WTC11 (cell line): ENCODE measurements around the gene KAZN. TPM values are rescaled to one million over a fixed set of nuclear protein-coding genes. Genes with fewer than 3 reads are reported as not detected.

Source experiments
- ATAC-seq: fragments of 200-7000 bp; cut with Tn5 transposase; 2 replicates; pipeline ENCODE4 v1.10.0; 2021; ENCODE audit warnings: mild to moderate bottlenecking, moderate library complexity
- CTCF ChIA-PET: fragments of 300-600 bp; sonication (Branson Sonifier 250); formaldehyde crosslinking; loops from one replicate; lab custom pipeline; 2021; ENCODE audit warnings: antibody characterized with exemption; lab: Charles Lee
- POLR2A ChIA-PET: fragments of 350-600 bp; sonication (Branson Sonifier 250); formaldehyde crosslinking; loops from one replicate; lab custom pipeline; 2021; ENCODE audit warnings: antibody characterized with exemption; lab: Charles Lee
- DNase-seq: peaks from one replicate; pipeline ENCODE4 v3.0.0; 2021; ENCODE audit warnings: low spot score
- H3K27ac Mint-ChIP-seq: 2 replicates; pipeline ENCODE4 v1.8.0; 2021; ENCODE audit warnings: mixed read lengths
- H3K27me3 Mint-ChIP-seq: 2 replicates; pipeline ENCODE4 v1.8.0; 2021; ENCODE audit warnings: low read depth, mild to moderate bottlenecking, moderate library complexity, mixed read lengths
- H3K36me3 Mint-ChIP-seq: 2 replicates; pipeline ENCODE4 v1.8.0; 2021; ENCODE audit warnings: mixed read lengths
- H3K4me1 Mint-ChIP-seq: 2 replicates; pipeline ENCODE4 v1.8.0; 2022; ENCODE audit warnings: mixed read lengths
- H3K4me3 Mint-ChIP-seq: 2 replicates; pipeline ENCODE4 v1.8.0; 2021; ENCODE audit warnings: mild to moderate bottlenecking, moderate library complexity, mixed read lengths
- H3K9me3 Mint-ChIP-seq: 2 replicates; pipeline ENCODE4 v1.8.0; 2021; ENCODE audit warnings: mixed read lengths
- CBFB ChIP-seq: sonication (generic); formaldehyde crosslinking; IDR thresholded peaks from 2 replicates; pipeline ENCODE4 v1.8.1; 2022; ENCODE audit warnings: mild to moderate bottlenecking, low read depth, missing genetic modification reagents
- ETV6 ChIP-seq: sonication (generic); formaldehyde crosslinking; IDR thresholded peaks from 2 replicates; pipeline ENCODE4 v1.8.1; 2022; ENCODE audit warnings: mild to moderate bottlenecking, missing genetic modification reagents
- GTF2I ChIP-seq: fragments of 250-450 bp; sonication (Bioruptor Pico); conservative IDR thresholded peaks from 2 replicates; pipeline ENCODE4 v1.4.0; 2021; ENCODE audit warnings: mild to moderate bottlenecking
- KAT7 ChIP-seq: sonication (generic); formaldehyde crosslinking; IDR thresholded peaks from 2 replicates; pipeline ENCODE4 v1.8.1; 2023; ENCODE audit warnings: missing genetic modification reagents, mild to moderate bottlenecking, borderline replicate concordance
- NFATC4 ChIP-seq: fragments of 250-450 bp; sonication (Bioruptor Pico); IDR thresholded peaks from 2 replicates; pipeline ENCODE4 v1.9.0; 2021; ENCODE audit warnings: mild to moderate bottlenecking
- OVOL2 ChIP-seq: fragments of 250-450 bp; sonication (Bioruptor Pico); IDR thresholded peaks from 2 replicates; pipeline ENCODE4 v1.9.0; 2021; ENCODE audit warnings: mild to moderate bottlenecking, borderline replicate concordance
- SMAD3 ChIP-seq: sonication (generic); formaldehyde crosslinking; IDR thresholded peaks from 2 replicates; pipeline ENCODE4 v1.8.0; 2022; ENCODE audit warnings: missing genetic modification reagents, mild to moderate bottlenecking, borderline replicate concordance
- SMAD4 ChIP-seq: sonication (generic); formaldehyde crosslinking; IDR thresholded peaks from 2 replicates; pipeline ENCODE4 v1.8.0; 2022; ENCODE audit warnings: mild to moderate bottlenecking, missing genetic modification reagents
- SOX15 ChIP-seq: fragments of 250-450 bp; sonication (Bioruptor Pico); IDR thresholded peaks from 2 replicates; pipeline ENCODE4 v1.9.0; 2021; ENCODE audit warnings: mild to moderate bottlenecking
- SP1 ChIP-seq: sonication (generic); formaldehyde crosslinking; conservative IDR thresholded peaks from 2 replicates; pipeline ENCODE4 v1.8.1; 2022; ENCODE audit warnings: missing genetic modification reagents
- TEAD4 ChIP-seq: sonication (generic); formaldehyde crosslinking; IDR thresholded peaks from 2 replicates; pipeline ENCODE4 v1.8.0; 2022; ENCODE audit warnings: mild to moderate bottlenecking, missing genetic modification reagents
- TP53 ChIP-seq: sonication (generic); formaldehyde crosslinking; IDR thresholded peaks from 2 replicates; pipeline ENCODE4 v1.8.1; 2023; ENCODE audit warnings: mild to moderate bottlenecking, missing genetic modification reagents
- USF2 ChIP-seq: sonication (generic); formaldehyde crosslinking; IDR thresholded peaks from 2 replicates; pipeline ENCODE4 v1.8.1; 2023; ENCODE audit warnings: mild to moderate bottlenecking, missing genetic modification reagents, moderate library complexity
- ZNF232 ChIP-seq: sonication (generic); formaldehyde crosslinking; IDR thresholded peaks from 2 replicates; pipeline ENCODE4 v1.8.0; 2022; ENCODE audit warnings: mild to moderate bottlenecking, missing genetic modification reagents
- ZNF416 ChIP-seq: fragments of 250-450 bp; sonication (Bioruptor Pico); IDR thresholded peaks from 2 replicates; pipeline ENCODE4 v1.9.0; 2021; ENCODE audit warnings: mild to moderate bottlenecking, inconsistent platforms
- ZNF512 ChIP-seq: sonication (generic); formaldehyde crosslinking; IDR thresholded peaks from 2 replicates; pipeline ENCODE4 v1.8.1; 2022; ENCODE audit warnings: missing genetic modification reagents, borderline replicate concordance
- total RNA-seq: library from RNA; stranded (reverse); gene quantifications from 3 replicates; pipeline ENCODE4 v1.2.3, GENCODE V29; 2021
- TF ChIP-seq, protein P1 (sequence below): sonication (generic); formaldehyde crosslinking; IDR thresholded peaks from 2 replicates; pipeline ENCODE4 v1.8.0; 2023; ENCODE audit warnings: missing genetic modification reagents, mild to moderate bottlenecking, borderline replicate concordance
- TF ChIP-seq, protein P2 (sequence below): fragments of 250-450 bp; sonication (Bioruptor Pico); IDR thresholded peaks from 2 replicates; pipeline ENCODE4 v2.1.2; 2022; ENCODE audit warnings: mild to moderate bottlenecking, moderate library complexity
- TF ChIP-seq, protein P3 (sequence below): sonication (generic); formaldehyde crosslinking; conservative IDR thresholded peaks from 2 replicates; pipeline ENCODE4 v1.8.1; 2023; ENCODE audit warnings: mild to moderate bottlenecking, low read depth, missing genetic modification reagents, moderate library complexity
- TF ChIP-seq, protein P4 (sequence below): fragments of 250-450 bp; sonication (Bioruptor Pico); IDR thresholded peaks from 2 replicates; pipeline ENCODE4 v1.9.0; 2021; ENCODE audit warnings: mild to moderate bottlenecking

The KAZN gene
- total RNA-seq, 1 experiment from 2014 or later = 19.9 TPM

GRCh38 chr1:14851760-14852159, 253.3 kb downstream of the KAZN start:
- TF ChIP-seq, protein P1, sequence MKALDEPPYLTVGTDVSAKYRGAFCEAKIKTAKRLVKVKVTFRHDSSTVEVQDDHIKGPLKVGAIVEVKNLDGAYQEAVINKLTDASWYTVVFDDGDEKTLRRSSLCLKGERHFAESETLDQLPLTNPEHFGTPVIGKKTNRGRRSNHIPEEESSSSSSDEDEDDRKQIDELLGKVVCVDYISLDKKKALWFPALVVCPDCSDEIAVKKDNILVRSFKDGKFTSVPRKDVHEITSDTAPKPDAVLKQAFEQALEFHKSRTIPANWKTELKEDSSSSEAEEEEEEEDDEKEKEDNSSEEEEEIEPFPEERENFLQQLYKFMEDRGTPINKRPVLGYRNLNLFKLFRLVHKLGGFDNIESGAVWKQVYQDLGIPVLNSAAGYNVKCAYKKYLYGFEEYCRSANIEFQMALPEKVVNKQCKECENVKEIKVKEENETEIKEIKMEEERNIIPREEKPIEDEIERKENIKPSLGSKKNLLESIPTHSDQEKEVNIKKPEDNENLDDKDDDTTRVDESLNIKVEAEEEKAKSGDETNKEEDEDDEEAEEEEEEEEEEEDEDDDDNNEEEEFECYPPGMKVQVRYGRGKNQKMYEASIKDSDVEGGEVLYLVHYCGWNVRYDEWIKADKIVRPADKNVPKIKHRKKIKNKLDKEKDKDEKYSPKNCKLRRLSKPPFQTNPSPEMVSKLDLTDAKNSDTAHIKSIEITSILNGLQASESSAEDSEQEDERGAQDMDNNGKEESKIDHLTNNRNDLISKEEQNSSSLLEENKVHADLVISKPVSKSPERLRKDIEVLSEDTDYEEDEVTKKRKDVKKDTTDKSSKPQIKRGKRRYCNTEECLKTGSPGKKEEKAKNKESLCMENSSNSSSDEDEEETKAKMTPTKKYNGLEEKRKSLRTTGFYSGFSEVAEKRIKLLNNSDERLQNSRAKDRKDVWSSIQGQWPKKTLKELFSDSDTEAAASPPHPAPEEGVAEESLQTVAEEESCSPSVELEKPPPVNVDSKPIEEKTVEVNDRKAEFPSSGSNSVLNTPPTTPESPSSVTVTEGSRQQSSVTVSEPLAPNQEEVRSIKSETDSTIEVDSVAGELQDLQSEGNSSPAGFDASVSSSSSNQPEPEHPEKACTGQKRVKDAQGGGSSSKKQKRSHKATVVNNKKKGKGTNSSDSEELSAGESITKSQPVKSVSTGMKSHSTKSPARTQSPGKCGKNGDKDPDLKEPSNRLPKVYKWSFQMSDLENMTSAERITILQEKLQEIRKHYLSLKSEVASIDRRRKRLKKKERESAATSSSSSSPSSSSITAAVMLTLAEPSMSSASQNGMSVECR (CRISPR knock-in tag) = no peak
- TF ChIP-seq USF2 (CRISPR knock-in tag) (no peak), TEAD4 (CRISPR knock-in tag) (no peak), TP53 (CRISPR knock-in tag) (no peak), SOX15 (no peak), ZNF416 (CRISPR knock-in tag) (no peak), CBFB (CRISPR knock-in tag) (no peak), OVOL2 (CRISPR knock-in tag) (no peak), SMAD3 (CRISPR knock-in tag) (no peak), SMAD4 (CRISPR knock-in tag) (no peak), ZNF512 (CRISPR knock-in tag) (no peak), NFATC4 (no peak)
- no peaks in the 10 kb centered on the region; the same call in 1 of the 2 replicates for H3K9me3 Mint-ChIP-seq
- no peak overlapping the region for H3K27ac Mint-ChIP-seq
- no peak for ATAC-seq
- no peaks in the 10 kb centered on the region for H3K27me3 Mint-ChIP-seq
- POLR2A ChIA-PET = interaction anchor here (0.6 kb wide), 1 partner anchor 263 kb away, joined by 3 read pairs; no protein-coding TSS in a partner anchor
- no peaks in the 10 kb centered on the region for H3K36me3 Mint-ChIP-seq
- H3K4me3 Mint-ChIP-seq = no peak overlapping the region
- peaks cover 9% of the 10 kb centered on the region for H3K4me1 Mint-ChIP-seq
- CTCF ChIA-PET = no interaction called here
- DNase-seq = no peak

DNA sequence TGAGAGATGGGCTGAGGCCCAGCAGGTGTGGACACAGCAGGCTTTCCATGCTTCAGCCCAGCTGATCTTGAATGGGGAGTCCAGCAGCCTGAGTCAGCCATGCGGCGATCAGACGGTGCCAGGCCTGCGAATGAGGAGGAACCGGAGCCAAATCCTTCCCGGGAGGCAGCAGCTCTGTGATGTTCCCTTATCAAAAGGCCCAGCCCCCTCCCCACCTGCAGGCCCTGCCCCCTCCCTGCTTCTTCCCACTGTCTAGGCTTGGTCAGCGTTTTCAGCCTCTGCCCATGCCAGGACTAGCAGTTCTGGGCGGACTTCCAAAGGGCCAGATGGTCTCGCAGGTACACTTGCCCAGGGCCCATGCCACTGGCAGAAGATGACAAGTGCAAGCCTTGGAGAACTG, 253.8 kb downstream of the KAZN start:
- Mint-ChIP-seq H3K27me3 (no peaks in the 10 kb centered on the region), H3K36me3 (no peaks in the 10 kb centered on the region), H3K4me1 (peaks cover 11% of the 10 kb centered on the region), H3K9me3 (no peaks in the 10 kb centered on the region; the same call in 1 of the 2 replicates), H3K4me3 (no peak overlapping the region), H3K27ac (no peak overlapping the region)
- ChIA-PET POLR2A (interaction anchor here (0.6 kb wide), 1 partner anchor 264 kb away, joined by 3 read pairs; no protein-coding TSS in a partner anchor), CTCF (interaction anchor here (0.8 kb wide), 1 partner anchor 70 kb away, joined by 3 read pairs; no protein-coding TSS in a partner anchor)
- ATAC-seq (no peak), DNase-seq (no peak)
- TF ChIP-seq, protein P2, sequence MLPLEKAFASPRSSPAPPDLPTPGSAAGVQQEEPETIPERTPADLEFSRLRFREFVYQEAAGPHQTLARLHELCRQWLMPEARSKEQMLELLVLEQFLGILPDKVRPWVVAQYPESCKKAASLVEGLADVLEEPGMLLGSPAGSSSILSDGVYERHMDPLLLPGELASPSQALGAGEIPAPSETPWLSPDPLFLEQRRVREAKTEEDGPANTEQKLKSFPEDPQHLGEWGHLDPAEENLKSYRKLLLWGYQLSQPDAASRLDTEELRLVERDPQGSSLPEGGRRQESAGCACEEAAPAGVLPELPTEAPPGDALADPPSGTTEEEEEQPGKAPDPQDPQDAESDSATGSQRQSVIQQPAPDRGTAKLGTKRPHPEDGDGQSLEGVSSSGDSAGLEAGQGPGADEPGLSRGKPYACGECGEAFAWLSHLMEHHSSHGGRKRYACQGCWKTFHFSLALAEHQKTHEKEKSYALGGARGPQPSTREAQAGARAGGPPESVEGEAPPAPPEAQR (CRISPR knock-in tag) = no peak
- TF ChIP-seq, protein P3, sequence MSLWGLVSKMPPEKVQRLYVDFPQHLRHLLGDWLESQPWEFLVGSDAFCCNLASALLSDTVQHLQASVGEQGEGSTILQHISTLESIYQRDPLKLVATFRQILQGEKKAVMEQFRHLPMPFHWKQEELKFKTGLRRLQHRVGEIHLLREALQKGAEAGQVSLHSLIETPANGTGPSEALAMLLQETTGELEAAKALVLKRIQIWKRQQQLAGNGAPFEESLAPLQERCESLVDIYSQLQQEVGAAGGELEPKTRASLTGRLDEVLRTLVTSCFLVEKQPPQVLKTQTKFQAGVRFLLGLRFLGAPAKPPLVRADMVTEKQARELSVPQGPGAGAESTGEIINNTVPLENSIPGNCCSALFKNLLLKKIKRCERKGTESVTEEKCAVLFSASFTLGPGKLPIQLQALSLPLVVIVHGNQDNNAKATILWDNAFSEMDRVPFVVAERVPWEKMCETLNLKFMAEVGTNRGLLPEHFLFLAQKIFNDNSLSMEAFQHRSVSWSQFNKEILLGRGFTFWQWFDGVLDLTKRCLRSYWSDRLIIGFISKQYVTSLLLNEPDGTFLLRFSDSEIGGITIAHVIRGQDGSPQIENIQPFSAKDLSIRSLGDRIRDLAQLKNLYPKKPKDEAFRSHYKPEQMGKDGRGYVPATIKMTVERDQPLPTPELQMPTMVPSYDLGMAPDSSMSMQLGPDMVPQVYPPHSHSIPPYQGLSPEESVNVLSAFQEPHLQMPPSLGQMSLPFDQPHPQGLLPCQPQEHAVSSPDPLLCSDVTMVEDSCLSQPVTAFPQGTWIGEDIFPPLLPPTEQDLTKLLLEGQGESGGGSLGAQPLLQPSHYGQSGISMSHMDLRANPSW (CRISPR knock-in tag) = no peak
- TF ChIP-seq SMAD3 (CRISPR knock-in tag) (no peak), KAT7 (no peak), SP1 (no peak), ZNF232 (no peak), GTF2I (CRISPR knock-in tag) (no peak), ETV6 (no peak)
- TF ChIP-seq, protein P4, sequence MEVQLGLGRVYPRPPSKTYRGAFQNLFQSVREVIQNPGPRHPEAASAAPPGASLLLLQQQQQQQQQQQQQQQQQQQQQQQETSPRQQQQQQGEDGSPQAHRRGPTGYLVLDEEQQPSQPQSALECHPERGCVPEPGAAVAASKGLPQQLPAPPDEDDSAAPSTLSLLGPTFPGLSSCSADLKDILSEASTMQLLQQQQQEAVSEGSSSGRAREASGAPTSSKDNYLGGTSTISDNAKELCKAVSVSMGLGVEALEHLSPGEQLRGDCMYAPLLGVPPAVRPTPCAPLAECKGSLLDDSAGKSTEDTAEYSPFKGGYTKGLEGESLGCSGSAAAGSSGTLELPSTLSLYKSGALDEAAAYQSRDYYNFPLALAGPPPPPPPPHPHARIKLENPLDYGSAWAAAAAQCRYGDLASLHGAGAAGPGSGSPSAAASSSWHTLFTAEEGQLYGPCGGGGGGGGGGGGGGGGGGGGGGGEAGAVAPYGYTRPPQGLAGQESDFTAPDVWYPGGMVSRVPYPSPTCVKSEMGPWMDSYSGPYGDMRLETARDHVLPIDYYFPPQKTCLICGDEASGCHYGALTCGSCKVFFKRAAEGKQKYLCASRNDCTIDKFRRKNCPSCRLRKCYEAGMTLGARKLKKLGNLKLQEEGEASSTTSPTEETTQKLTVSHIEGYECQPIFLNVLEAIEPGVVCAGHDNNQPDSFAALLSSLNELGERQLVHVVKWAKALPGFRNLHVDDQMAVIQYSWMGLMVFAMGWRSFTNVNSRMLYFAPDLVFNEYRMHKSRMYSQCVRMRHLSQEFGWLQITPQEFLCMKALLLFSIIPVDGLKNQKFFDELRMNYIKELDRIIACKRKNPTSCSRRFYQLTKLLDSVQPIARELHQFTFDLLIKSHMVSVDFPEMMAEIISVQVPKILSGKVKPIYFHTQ (CRISPR knock-in tag) = no peak
